OCI-LY7 (cell line): ENCODE measurements around the gene SMOC2. TPM values are rescaled to one million over a fixed set of nuclear protein-coding genes. Genes with fewer than 3 reads are reported as not detected.

Source experiments
- BruUV-seq: library from RNA; stranded (reverse); fragments of 400-500 nt; replicated peaks from 2 replicates; lab custom pipeline; 2021; lab: Mats Ljungman, UMichigan
- CTCF ChIA-PET: fragments of 300-600 bp; sonication (Branson Sonifier 250); formaldehyde crosslinking; loops from one replicate; lab custom pipeline; 2022; ENCODE audit warnings: antibody characterized with exemption; ENCODE audit not compliant: unreplicated experiment; lab: Charles Lee
- POLR2A ChIA-PET: fragments of 300-600 bp; sonication (Branson Sonifier 250); formaldehyde crosslinking; loops from one replicate; lab custom pipeline; 2022; ENCODE audit warnings: antibody characterized with exemption; lab: Charles Lee
- DNase-seq: peaks from one replicate; pipeline ENCODE4 v3.0.0-alpha.2; 2015; ENCODE audit warnings: low spot score
- H2AFZ ChIP-seq: fragments of 200-600 bp; sonication (generic), shearing (Covaris generic); 2 replicates; pipeline ENCODE4 v1.6.1; 2014; ENCODE audit warnings: mild to moderate bottlenecking, antibody characterized with exemption, low read length, moderate library complexity
- H3K27ac ChIP-seq: fragments of 200-600 bp; sonication (generic); 2 replicates; pipeline ENCODE4 v1.5.1; 2014; ENCODE audit warnings: mixed run types, low read depth, mild to moderate bottlenecking, moderate library complexity, low read length, inconsistent platforms; ENCODE audit not compliant: poor library complexity, severe bottlenecking
- H3K36me3 ChIP-seq: fragments of 200-600 bp; sonication (generic); 2 replicates; pipeline ENCODE4 v1.6.1; 2014; ENCODE audit warnings: mild to moderate bottlenecking, antibody characterized with exemption, low read length, moderate library complexity, mixed read lengths; ENCODE audit not compliant: insufficient read depth
- H3K4me1 ChIP-seq: fragments of 200-600 bp; sonication (generic); 2 replicates; pipeline ENCODE4 v1.5.1; 2014; ENCODE audit warnings: mild to moderate bottlenecking, low read length; ENCODE audit not compliant: insufficient read depth, poor library complexity, severe bottlenecking
- H3K4me2 ChIP-seq: fragments of 200-600 bp; sonication (generic); 2 replicates; pipeline ENCODE4 v1.6.1; 2014; ENCODE audit warnings: mild to moderate bottlenecking, low read length
- H3K4me3 ChIP-seq: fragments of 200-600 bp; sonication (generic); 2 replicates; pipeline ENCODE4 v1.5.1; 2014; ENCODE audit warnings: mild to moderate bottlenecking, low read depth, low read length; ENCODE audit not compliant: poor library complexity, severe bottlenecking
- H3K79me2 ChIP-seq: fragments of 200-600 bp; sonication (generic); 2 replicates; pipeline ENCODE4 v1.6.1; 2016; ENCODE audit warnings: low read depth, mild to moderate bottlenecking, low read length, moderate library complexity, mixed read lengths; ENCODE audit not compliant: insufficient read depth
- H3K9me2 ChIP-seq: fragments of 200-600 bp; sonication (generic); 2 replicates; pipeline ENCODE4 v1.6.1; 2016; ENCODE audit warnings: mild to moderate bottlenecking, low read length, mixed read lengths; ENCODE audit not compliant: insufficient read depth
- H3K9me3 ChIP-seq: fragments of 200-600 bp; sonication (generic); 2 replicates; pipeline ENCODE4 v1.6.1; 2014; ENCODE audit warnings: mild to moderate bottlenecking, mixed run types, low read length, mixed read lengths
- H4K20me1 ChIP-seq: fragments of 200-600 bp; sonication (generic); 2 replicates; pipeline ENCODE4 v1.6.1; 2014; ENCODE audit warnings: mild to moderate bottlenecking, antibody characterized with exemption, low read length, moderate library complexity, mixed read lengths; ENCODE audit not compliant: insufficient read depth
- EZH2phosphoT487 ChIP-seq: fragments of 200-600 bp; sonication (generic); IDR thresholded peaks from 2 replicates; pipeline ENCODE4 v1.6.1; 2018; ENCODE audit warnings: low read depth, borderline replicate concordance, mild to moderate bottlenecking, mixed run types, antibody characterized with exemption, low read length, moderate library complexity, mixed read lengths
- intact Hi-C: fragments of 100-400 bp; cut with micrococcal nuclease; formaldehyde crosslinking; loops from one replicate; pipeline ENCODE4 v1.10.0; 2022; ENCODE audit not compliant: unreplicated experiment
- total RNA-seq, 2 experiments: library from RNA; depleted of rRNA in 1 of 2; stranded (reverse); fragments of >200 nt in 1 of 2; shearing (Covaris generic) in 1 of 2; gene quantifications; 2 replicates each; pipeline ENCODE4 v1.2.3, GENCODE V29; 2014 to 2022
- TF ChIP-seq, protein P1 (sequence below): fragments of 200-600 bp; sonication (generic); conservative IDR thresholded peaks from 2 replicates; pipeline ENCODE4 v1.5.1; 2014; ENCODE audit warnings: mild to moderate bottlenecking, antibody characterized with exemption, low read length, moderate library complexity, mixed read lengths

SMOC2 gene
- total RNA-seq, 2 experiments from 2014 or later: not detected

DNA sequence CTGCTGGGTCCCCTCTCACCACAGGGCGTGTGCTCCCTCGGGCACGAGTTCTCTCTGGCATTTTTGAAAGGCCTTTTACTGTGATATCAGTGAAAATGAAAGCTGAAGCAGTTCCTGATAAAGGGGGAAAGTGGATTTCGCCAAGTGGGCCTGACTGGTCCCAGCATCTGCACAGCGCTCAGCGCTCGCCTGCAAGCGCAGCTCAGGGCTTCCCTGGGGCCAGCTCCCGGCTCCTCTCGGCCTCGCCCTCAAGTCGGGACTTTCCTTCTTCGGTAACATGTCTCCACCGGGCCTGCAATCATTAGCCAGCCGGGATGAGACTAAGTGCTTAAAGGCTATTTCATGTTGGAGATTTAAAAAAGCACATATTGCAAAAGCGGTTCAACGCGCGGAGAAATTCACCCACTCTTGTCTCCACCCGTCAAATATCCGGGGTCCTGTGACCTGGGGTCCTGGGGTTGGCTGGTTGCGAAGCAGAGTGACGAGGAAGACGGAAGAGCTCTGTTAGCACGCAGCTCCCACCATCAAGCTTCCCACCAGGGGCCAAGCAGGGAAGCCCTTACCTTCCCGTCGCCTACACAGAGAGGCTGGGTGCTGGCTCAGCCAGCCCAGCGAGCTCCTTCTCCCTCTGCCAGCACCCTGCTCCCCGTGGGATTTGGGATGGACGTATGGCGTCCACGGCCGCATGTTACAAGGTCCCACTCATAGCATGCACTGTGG, 114.1 kb downstream of the SMOC2 start:
- H4K20me1 ChIP-seq: no peaks in the 10 kb centered on the region
- H3K9me3 ChIP-seq: no peaks in the 10 kb centered on the region
- BruUV-seq: no TSS peak
- no peaks in the 10 kb centered on the region for H3K9me2 ChIP-seq
- ChIA-PET CTCF (no interaction called here), POLR2A (no interaction called here)
- TF ChIP-seq, protein P1, sequence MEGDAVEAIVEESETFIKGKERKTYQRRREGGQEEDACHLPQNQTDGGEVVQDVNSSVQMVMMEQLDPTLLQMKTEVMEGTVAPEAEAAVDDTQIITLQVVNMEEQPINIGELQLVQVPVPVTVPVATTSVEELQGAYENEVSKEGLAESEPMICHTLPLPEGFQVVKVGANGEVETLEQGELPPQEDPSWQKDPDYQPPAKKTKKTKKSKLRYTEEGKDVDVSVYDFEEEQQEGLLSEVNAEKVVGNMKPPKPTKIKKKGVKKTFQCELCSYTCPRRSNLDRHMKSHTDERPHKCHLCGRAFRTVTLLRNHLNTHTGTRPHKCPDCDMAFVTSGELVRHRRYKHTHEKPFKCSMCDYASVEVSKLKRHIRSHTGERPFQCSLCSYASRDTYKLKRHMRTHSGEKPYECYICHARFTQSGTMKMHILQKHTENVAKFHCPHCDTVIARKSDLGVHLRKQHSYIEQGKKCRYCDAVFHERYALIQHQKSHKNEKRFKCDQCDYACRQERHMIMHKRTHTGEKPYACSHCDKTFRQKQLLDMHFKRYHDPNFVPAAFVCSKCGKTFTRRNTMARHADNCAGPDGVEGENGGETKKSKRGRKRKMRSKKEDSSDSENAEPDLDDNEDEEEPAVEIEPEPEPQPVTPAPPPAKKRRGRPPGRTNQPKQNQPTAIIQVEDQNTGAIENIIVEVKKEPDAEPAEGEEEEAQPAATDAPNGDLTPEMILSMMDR: no peak
- no peak for TF ChIP-seq EZH2phosphoT487
- no peak overlapping the region for H3K4me3 ChIP-seq
- intact Hi-C loops: no loop called here
- H3K36me3 ChIP-seq: no peaks in the 10 kb centered on the region
- H3K27ac ChIP-seq: no peak overlapping the region
- no peak overlapping the region for H2AFZ ChIP-seq
- no peaks in the 10 kb centered on the region for H3K79me2 ChIP-seq
- no peak overlapping the region for H3K4me2 ChIP-seq
- no peak for DNase-seq
- no peaks in the 10 kb centered on the region for H3K4me1 ChIP-seq

DNA sequence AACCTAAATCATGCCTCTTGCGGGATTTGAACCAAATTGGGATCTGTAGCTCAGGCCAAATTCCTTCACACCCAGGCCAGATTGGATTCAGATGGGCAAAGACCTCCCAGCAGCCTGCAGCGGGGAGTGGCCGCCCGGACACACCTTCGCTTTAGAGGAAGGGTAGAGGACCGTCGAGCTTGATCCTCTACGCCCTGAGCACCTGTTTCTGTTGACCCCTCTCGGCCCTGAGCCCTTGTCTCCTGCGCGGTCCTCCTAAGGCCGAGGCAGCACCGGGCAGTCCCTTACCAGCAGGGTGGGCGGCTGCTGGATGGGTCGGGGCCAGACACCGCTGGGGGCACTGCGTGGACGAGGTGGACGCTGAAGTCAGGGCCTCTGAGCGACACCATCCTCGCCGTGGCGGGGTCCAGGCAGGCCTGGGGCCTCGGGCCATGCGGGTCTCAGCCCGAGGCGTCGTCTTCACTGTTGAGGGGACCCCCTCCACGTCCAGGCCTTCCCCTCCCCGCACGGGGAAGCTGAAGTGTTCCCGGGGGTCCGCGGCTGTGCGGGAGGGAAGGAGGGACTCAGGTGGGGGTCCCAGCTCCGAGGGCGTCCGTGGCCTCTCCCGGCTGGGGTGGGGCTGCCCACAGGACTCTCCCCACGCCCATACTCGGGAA, 114.8 kb downstream of the SMOC2 start:
- no peak overlapping the region for H3K4me2 ChIP-seq
- intact Hi-C loops: no loop called here
- no peak for DNase-seq
- BruUV-seq: no TSS peak
- H3K4me3 ChIP-seq: no peak overlapping the region
- POLR2A ChIA-PET: no interaction called here
- no peaks in the 10 kb centered on the region for H4K20me1 ChIP-seq
- H3K36me3 ChIP-seq: no peaks in the 10 kb centered on the region
- no peak for TF ChIP-seq EZH2phosphoT487
- TF ChIP-seq, protein P1: no peak
- no peaks in the 10 kb centered on the region for H3K9me3 ChIP-seq
- no peak overlapping the region for H3K27ac ChIP-seq
- no peaks in the 10 kb centered on the region for H3K79me2 ChIP-seq
- CTCF ChIA-PET: no interaction called here
- H3K9me2 ChIP-seq: no peaks in the 10 kb centered on the region
- no peak overlapping the region for H2AFZ ChIP-seq
- H3K4me1 ChIP-seq: no peaks in the 10 kb centered on the region

DNA sequence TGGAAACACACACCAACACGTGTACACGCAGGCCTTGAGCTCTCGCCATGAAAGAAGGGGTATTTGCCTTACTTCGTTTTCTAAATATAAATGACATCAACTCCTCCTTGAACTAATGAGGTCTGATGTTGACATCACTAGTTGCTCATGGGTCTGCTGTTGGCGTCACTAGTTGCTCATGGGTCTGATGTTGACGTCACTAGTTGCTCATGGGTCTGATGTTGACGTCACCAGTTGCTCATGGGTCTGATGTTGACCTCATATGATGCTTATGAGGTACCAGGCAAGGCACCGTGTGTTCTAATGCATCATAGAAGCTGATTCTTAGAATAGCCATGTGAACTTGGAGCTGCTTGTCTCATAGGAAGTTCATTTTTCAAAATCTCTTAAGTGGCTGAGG, 116.5 kb downstream of the SMOC2 start:
- Histone ChIP-seq H3K79me2 (no peaks in the 10 kb centered on the region), H4K20me1 (no peaks in the 10 kb centered on the region), H3K4me2 (no peak overlapping the region), H2AFZ (no peak overlapping the region), H3K36me3 (no peaks in the 10 kb centered on the region), H3K4me3 (no peak overlapping the region), H3K9me3 (no peaks in the 10 kb centered on the region), H3K27ac (no peak overlapping the region), H3K9me2 (no peaks in the 10 kb centered on the region), H3K4me1 (no peaks in the 10 kb centered on the region)
- no TSS peak for BruUV-seq
- no peak for DNase-seq
- intact Hi-C loops: no loop called here
- ChIA-PET CTCF (no interaction called here), POLR2A (no interaction called here)
- TF ChIP-seq, protein P1: no peak
- TF ChIP-seq EZH2phosphoT487: no peak
